ENCODE data around the gene ADAM15. TPM values are rescaled to one million over a fixed set of nuclear protein-coding genes. Genes with fewer than 3 reads are reported as not detected.
A peak's percentile ranks its signal among the peaks of the same experiment; 100 is the strongest.

ADAM15 gene
- total and polyA plus RNA-seq, 2 donors (not counting 3 experiments of a cell fraction or from before 2014, with no cell fraction given): 295 to 299 TPM

- Histone ChIP-seq H3K9ac (replicated peaks; ENCODE audit: extremely low read depth, insufficient read depth, low read length) (no peak overlapping the region), H3K4me2 (ENCODE audit: insufficient read depth, low read length) (no peak overlapping the region), H3K79me2 (ENCODE audit: control insufficient read depth, insufficient read depth, low read length) (no peaks in the 10 kb centered on the region), H3K9me1 (replicated peaks; ENCODE audit: control insufficient read depth, extremely low read depth, insufficient read depth, low read length) (no peaks in the 10 kb centered on the region), H3K36me3 (ENCODE audit: control insufficient read depth in 2 of 2, extremely low read depth in 1 of 2, insufficient read depth in 2 of 2, low read length in 2 of 2) (no peaks in the 10 kb centered on the region), H3K27ac (ENCODE audit: insufficient read depth, low read depth, low read length) (no peak overlapping the region), H3K4me3 (replicated peaks in 1 of 3; ENCODE audit: insufficient read depth in 1 of 3, low read depth in 1 of 3, low read length in 3 of 3) (no peak overlapping the region), H3K9me3 (replicated peaks; ENCODE audit: control insufficient read depth, insufficient read depth, low read length) (no peaks in the 10 kb centered on the region), H3K27me3 (ENCODE audit: control insufficient read depth in 2 of 2, insufficient read depth in 2 of 2, low read length in 2 of 2) (peaks cover 6 to 9% of the 10 kb centered on the region in 2 experiments), H2AFZ (ENCODE audit: low read depth, low read length) (no peak overlapping the region), H3K4me1 (ENCODE audit: control insufficient read depth, extremely low read depth, insufficient read depth, low read length) (peaks cover 3% of the 10 kb centered on the region), H4K20me1 (replicated peaks; ENCODE audit: control insufficient read depth, extremely low read depth, insufficient read depth, low read length) (no peaks in the 10 kb centered on the region)
- intact Hi-C loops (cut with micrococcal nuclease) (no loop called here), dilution Hi-C loops (cut with MboI; ENCODE audit: extremely low pct_ligation_motif_present, low sequenced_read_pairs) (no loop called here)
- BruUV-seq (replicated peaks): no TSS peak
- ChIA-PET POLR2A (no interaction called here), CTCF (interaction anchor here (5.9 kb wide), 1 partner anchor 61 kb away, joined by 37 read pairs; no protein-coding TSS in a partner anchor)
- no peak for FAIRE-seq
- TF ChIP-seq POLR2AphosphoS5 (IDR thresholded peaks at IDR 0.05; ENCODE audit: insufficient read depth, low read depth, low read length): no peak
- no peak for TF ChIP-seq FOS (IDR thresholded peaks at IDR 0.05; ENCODE audit: borderline replicate concordance, insufficient read depth, low read length)
- no peak for TF ChIP-seq CTCF (IDR thresholded peaks at IDR 0.05; ENCODE audit: extremely low read depth in 1 of 2, insufficient read depth in 1 of 2, low read depth in 1 of 2, low read length in 2 of 2)
- no peak for TF ChIP-seq MYC (IDR thresholded peaks at IDR 0.05; ENCODE audit: low read depth, low read length)
- no peak for TF ChIP-seq EZH2 (IDR thresholded peaks at IDR 0.05; ENCODE audit: borderline replicate concordance, low read depth, low read length, severe bottlenecking)
- TF ChIP-seq POLR2A (IDR thresholded peaks at IDR 0.05; ENCODE audit: low read depth, low read length): no peak
- TF ChIP-seq GATA2 (IDR thresholded peaks at IDR 0.05; ENCODE audit: insufficient read depth, insufficient read length, low read depth, low read length): no peak
- no peak for TF ChIP-seq MAX (IDR thresholded peaks at IDR 0.05; ENCODE audit: insufficient read depth, insufficient read length)
- DNase-seq (ENCODE audit: low read depth, low spot score): peak; percentile 88
These were observed 54.5 kb downstream of the ADAM15 start for GRCh38 chr1:155105604-155106011.

Measured in endothelial cell of umbilical vein (primary cell).